HK-2 (cell line): ENCODE measurements around the gene MTCH1.
"Not testable (repeated sequence)": the region's sequence is repeated elsewhere in the genome, so short reads cannot be mapped to it uniquely, and the experiment has no call there.

Experiments
- DNase-seq: peaks from one replicate; pipeline ENCODE4 v3.0.0-alpha.2; 2018; ENCODE audit not compliant: unreplicated experiment

MTCH1 gene

DNA sequence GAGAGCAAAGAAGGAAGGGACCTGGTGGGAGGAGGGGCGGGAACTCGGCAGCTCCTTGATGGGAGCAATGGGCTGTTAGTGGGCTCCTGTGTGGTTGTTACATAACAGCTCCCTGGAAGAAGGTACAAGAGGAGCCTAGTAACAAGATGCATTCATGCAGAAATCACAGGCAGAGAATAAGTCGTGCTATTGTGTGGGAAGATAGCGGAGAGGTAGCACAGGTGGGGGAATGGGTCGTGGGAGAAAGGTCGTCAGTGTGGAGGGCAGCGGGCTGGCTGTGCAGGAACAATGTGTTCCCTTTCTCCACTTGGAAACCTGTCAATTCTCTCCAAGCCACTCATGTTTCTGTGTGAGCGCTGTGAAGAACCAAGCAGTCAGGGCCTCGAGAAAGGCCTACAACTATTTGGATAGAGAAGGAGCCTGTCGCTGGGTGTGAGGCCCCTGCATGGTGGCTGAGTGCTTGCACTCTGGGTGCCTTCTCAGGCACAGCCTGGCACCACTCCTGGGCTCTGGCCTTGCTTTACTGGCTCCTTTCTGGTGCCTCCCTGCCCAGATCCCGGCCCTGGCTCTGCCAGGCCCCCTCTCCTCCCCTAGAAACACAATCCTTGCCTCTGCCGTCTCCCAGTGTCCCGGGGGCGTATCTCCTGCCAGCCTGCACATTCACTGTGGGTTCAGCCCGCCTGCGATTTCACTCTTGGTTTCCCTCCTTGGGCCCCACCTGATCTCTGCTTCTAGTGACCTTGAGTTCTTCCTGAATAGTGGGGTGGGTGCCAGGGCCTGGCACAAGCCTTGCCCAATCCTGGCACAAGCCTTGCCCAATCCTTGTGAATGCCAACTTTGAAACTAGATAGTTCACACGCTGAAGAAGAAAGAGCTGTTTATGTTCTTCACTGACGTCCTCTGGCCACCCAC lies 12.1 kb upstream of the MTCH1 start:
- DNase-seq: no peak

DNA sequence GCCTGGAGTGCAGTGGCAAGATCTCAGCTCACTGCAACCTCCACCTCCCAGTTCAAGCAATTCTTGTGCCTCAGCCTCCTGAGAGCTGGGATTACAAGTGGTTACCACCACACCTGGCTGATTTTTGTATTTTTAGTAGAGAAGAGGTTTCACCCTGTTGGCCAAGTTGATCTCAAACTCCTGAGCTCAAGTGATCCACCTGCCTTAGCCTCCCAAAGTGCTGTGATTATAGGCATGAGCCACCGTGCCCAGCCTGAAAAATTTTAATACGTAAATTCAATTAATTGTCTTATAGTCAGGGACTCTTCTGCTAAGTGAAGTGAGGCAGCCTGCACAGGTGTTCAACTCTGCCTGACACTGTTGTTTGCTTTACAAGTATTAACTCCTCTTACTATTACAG lies 4.4 kb upstream of the MTCH1 start:
- DNase-seq: not testable (repeated sequence)

DNA sequence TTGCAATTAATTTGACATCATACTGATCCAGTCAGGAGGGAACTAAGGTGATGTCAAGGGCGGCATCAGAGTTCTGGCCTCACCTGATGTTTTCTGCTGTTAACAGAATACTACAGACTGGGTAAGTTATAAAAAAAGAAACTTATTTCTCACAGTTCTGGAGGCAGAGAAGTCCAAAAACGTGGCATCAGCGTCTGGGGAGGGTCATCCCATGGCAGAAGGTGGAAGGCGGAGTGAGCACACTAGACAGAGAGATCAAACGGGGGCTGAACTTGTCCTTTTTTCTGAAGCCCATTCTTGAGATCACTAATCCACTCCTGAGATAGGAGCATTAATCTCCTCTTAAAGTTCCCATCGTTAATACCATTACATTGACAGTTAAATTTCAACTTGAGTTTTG lies 3.3 kb upstream of the MTCH1 start:
- no peak for DNase-seq

DNA sequence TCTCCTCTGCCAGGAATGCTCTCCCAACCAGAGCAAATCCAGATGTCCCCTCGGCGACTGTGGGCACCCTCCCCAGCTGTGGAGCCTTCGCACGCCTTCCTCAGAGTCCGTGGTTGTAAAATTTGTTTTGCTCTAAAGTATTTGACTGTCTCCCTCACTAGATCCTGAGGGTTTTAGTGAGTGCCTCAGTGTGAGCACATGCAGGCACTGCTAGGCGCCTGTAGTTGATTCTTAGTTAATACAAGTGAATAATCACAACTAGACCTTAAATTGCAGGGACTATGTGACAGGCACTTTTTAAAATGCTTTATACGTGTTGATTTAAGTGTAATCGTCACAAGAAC lies 680 bp upstream of the MTCH1 start:
- no peak for DNase-seq

DNA sequence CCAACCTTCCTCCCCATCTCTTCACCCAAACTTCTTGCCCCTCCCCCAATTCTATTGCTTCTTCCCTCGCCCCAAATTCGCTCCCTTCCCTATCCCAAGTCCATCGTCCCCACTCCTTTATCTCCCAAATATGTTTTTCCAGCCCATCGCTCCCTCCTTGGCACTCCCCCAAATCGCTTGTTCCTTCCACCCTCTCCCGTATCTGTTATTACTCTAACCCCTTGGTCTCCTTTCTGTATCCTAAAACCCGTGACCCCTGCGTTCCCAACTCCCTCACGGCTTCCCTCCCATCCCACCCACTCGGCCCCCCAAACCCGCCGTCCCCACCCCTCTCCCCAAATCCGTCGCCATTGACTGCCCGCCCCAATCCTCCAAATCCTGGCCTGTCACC lies 584 bp downstream of the MTCH1 start:
- no peak for DNase-seq

DNA sequence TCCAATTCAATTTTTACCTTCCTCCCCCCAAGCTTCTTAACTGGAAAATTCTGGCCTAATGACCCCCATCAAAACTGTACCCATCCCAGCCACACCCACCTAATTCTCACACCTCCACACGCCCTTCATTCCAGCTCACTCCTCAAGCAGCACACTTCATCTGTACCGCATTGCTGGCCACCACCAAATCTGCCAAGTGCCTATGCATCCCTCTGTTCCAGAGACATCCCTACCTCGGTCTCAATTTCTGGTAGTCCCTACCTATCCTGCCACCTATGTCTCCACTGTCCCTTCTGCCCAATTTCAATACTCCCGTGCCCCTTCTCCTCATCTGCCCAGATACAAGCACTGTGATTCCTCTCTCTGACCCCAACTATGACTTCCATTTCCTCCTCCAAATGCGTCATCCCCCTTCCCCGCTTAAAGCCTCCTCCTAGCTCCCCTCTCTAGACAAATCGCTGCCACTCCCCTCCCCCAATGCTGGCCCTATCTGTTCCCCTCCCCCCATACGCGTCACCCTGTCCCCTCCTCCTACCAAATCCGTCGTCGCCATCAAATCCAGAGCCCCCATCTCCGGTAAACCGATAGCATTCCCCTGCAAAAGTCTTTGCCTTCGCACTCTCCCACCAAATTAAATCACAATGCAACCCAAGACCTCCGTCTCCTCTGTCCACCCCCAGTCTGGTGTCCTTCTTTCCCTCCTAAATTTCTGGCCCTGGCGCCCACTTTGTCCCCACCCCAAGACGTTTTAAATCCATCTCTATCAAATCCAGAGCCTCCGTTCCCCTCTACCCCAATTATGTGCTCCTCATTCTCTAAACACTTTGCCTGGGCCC lies 1.2 kb downstream of the MTCH1 start:
- DNase-seq: peak; percentile 51

DNA sequence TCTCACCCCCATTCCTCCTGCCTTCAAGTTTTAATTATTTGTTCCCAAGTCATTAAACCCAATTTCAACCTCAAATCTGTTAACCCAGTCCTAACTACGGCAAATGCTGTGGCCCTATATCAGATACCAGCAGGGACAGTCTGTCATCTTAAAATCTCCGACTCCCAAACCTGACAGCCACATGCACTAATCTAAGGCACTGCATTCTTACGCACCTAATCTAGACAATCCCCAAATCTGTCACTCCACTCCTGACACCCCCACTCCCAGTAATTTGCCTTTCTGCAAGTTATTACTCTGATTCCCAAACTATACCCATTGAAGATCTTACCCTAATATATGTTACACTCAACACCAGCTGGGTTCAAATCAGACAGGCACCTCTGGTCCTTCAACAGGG lies 2.5 kb downstream of the MTCH1 start:
- no peak for DNase-seq

DNA sequence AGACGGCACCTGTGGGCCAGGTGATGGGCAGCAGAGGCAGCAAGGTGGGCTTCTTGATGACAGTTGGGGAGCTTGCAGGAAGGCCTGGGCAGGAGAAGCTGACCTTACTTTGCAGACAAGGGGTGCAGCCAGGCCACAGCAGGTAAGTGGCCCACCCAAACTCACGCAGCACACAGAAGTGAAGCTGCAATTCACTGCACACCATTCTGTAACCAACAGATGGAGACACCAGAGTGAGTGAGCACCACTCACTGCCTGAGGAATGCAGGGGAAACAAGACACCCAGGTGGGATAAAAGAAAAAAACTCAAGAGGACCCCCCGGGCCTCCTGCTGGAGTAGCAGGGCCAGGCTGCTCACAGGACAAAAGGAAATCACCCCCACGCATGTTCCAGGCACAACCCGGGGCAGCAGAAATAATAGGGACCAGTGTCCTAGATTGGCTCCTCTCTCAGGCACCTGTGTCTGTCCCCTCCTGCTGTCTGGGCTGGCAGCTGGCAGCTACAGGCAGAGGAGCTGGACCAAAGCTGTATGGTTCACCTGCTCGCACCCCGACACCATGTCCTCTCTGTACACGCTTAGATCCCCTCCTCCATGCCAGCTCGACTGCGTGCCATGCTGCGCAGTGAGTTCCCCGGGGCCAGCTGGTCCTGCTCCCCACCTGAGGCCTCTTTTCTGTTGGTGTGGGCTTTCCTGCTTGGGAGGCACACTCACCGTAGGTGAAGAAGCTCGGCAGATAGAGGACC lies 4.9 kb downstream of the MTCH1 start:
- DNase-seq: no peak

DNA sequence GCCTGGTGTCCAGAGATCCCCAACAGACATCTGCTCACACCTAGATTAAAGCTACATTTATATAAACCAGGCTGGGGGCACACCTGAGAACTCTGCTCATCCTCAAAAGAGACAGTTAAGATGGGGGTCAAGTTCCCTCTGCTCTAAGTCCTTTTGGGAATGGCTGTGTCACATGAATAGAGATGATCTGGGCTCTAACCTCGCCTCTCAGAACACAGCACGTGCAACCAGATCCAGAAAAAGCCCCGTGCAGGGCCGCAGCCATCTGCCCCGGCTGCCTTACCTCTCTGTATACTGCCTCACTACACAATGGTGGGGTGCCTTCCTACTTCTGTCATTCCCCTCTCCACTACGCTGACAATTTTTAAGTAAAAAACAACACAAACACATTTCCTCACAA lies 5.9 kb downstream of the MTCH1 start:
- no peak for DNase-seq

DNA sequence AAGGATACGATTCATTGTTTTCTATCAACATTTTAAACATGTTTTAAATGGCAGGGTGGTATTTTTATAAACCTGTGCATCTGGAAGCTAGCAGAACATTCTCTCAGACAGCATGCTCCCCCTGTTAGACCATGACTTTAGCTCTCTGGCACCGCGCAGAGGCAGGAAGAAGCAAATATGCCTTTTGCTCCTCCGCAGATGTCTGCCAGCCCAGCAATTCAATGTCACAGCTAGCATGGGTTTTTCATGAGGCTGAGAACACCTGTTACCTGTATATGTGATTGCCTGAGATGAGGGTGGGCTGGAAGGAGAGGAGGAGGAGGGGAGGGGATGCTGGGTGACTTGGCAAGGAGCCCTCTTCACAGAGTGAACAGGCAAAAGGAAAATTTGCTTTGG lies 6.7 kb downstream of the MTCH1 start:
- no peak for DNase-seq

DNA sequence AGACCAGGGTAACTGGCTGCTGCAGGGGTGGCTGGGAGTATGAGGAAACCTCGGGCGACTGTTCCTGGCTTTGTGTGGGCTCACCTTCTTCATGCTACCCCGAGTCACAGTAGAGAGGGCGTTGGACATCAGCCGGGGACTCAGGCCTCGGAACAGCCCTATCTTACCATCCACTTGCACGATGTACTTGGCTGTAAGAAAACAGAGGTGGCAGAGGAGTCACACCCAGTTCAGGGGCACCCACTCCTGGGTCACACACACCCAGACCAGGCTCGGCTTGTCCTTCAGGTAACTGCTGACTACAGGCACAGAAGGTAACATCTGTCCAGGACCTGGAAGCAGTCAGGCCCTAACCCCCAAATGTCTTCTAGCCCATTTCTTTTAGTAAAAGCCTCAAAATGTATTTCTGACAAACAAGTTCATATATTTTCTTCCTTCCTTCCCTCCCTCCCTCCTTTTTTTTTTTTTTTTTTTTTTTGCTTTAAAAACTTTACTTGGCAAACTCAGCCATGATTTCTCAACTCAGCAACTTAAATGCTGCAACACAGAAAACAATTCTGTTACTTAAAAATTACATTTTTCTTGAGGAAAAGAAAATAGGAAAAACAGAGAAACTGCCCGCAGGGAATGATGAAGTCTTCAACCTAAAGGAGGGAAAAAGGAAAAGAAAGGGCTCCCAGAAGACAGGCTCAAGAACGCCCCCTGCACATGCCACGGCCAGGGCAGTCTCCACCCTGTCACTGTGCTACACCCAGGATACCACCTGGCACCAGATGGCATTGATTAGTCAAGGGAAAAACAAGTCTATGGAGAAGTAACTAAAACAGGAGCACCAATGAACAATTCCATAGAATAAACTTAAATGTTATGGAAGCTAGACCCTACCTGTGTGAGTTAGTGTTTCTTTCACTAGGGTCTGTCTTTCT lies 7.3 kb downstream of the MTCH1 start:
- no peak for DNase-seq

DNA sequence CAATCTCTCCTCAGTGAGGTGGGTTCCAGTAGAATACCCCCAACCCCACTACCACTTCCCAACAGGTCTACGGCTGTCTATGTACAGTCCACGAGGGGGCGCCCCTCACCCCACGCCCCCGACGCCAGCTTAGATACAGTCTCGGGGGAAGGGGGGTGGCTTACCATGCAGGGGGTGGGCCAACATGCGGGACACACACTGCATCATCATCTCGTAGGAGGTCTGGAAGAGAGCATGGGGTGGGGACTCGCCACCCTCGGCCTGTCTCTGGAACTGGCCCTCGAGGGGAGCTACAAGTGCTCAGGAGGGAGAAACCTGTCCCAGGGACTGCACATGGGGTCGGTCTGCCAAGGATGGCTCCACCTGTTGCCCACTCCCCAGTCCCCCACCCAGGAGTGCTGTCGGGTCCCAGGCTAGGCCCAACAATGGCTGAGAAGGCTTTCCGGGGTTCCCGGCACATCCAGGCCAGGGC lies 8.5 kb downstream of the MTCH1 start:
- DNase-seq: no peak

DNA sequence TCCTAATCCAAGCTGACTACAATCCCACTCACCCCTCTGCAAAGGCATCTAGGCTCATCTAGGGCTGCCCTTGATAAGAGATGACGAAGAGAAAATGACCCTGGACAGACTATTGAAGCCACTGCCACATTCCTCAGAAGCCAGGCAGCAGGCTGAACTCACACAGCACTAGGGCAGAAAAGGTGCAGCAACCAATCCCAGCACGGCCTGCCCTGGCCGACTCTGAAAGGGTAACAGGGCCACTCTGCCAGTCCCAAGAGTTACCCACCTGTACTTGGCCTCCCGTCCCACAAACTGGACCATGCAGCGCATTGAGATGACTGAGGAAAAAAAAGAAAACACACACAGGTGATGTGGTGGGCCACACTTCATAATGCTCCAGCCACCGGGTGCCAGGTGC lies 9.1 kb downstream of the MTCH1 start:
- DNase-seq: no peak

DNA sequence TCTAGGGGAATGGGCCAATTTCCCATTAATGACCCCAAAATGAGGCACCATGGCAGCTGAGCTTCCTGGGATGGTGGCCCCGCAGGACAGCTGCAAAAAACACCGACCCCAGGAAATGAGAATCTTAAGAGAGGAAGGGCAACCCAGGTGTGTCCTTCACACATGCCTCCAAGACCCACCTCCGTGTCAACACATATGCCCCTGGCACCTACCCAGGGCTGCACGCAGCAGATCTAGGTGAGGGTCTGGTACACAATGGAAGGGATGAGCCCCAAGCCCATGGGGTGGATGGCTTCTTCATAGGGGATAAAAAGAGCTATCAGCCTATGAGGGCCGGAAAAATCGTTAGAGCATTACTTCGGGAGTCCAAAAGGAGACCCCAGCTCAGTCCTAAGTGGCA lies 9.5 kb downstream of the MTCH1 start:
- no peak for DNase-seq

DNA sequence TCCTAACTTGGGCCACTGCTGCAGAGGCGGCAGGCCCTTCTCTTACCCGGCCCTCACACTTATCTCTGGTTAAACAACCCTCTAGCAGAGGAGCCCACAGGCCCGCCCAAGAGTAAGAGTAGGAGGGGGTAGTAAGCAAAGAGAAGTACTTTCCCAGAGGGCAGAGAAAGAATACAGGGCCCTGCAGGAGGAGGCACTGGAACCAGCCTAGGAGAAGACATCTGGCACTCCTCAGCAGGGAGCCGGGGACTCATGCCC lies 10.1 kb downstream of the MTCH1 start:
- DNase-seq: no peak

DNA sequence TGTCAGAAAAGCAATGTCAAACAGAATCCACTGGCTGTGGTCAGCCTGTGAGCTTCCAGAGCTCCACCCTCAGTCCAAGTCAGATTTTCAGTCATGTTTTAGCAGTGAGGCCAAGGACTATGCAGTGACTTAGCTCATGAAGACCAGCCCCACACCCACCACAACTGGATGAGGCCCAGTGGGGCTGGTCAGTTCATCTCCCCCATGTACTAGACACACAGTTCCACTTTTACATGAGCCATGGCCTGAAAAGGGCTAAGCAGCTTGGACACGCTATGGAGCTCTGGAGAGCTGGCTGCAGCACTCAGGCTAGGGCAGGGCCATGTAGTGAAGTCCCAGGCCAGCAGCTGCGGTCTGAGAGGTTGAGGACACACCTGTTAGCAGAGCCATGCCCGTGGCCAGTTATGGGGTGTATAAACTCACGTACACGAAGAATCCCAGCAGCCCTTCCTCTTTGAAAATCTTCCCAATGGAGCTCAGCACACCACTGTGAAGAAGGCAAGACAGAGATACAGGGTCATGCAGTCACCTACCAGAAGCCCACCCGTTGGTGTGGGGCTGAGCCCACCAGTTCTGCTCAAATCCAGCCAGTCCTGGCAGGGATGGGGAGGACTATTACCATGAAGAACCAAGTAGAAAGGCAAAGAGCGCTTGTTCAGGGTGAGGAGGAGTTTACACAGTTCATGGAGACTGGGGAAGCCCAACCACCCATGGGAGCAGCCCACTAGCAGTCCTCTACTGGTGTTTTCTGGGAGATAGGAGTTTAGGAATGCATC lies 10.6 kb downstream of the MTCH1 start:
- DNase-seq: no peak

DNA sequence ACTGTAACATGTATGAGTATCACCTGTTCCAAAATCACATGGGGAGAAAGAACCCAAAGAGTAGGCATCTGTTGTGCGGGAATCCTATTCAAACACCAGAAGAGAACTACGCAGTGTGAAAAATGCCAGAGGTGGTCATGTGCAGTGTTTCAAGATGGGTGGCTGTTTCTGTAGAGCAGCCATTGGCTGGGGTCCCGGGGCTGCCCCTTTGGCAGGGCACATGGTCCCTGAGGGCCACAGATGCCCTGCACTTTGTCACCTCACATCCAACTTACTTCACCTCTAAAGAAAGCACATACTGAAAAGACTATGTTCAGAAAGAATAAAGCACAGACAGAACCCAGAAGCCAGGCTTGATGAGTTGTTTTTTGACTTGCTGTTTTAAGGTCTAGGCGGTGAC lies 12.3 kb downstream of the MTCH1 start:
- DNase-seq: no peak

DNA sequence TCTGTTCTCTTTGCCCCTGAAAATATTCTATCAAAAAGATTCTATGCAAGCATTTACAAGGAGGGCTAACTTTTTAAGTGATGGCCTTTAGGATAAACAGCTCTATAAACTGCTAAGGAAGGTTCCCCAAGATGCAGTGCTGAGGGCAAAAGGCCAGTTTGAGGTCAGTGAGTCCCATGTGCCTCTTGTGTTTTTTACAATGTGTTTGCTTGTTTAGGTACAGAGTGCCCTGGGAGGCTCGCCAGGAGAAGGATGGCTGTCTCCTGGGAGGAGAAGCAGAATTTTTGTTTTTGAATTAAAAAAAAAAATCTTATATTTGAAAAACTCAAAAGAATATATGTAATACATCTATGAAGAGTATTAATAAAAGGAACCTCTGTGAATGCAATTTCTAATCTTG lies 12.8 kb downstream of the MTCH1 start:
- DNase-seq: no peak

DNA sequence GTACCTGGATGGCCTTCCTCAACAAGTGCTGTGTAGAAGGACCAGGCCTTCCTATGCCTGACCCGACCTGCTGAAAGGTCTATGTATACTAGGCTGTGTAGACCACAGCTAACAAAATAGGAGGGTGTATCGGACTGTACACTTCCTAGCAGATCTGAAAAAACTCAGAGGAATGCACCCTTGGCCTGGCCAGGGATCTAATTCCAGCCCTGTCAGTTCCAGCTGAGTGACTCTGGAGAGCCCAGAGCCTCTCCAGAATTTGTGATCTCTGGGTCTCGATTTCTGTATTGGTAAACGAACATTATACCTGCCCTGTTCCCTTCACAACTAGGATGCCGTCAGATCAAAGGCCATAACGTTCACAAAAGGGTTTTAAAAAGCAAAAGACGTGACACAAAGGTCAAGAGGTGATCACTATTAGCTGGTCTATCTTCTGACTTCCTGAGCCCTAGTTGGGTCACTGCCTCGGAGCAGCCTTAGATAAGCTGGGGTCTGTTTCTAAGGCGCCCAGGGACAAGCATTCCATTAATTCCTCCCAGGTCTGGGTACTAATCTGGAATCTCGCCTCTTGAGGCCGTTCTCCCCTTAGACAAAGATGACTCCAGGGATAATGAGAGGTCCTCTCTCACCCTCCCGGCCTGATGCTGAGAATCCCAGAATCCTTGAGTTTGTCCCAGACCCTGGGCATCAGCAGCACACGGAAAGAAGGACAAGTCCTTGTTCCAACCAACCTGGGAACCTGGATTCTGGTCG lies 13.9 kb downstream of the MTCH1 start:
- DNase-seq: no peak
